HCT116 (cell line): ENCODE measurements around the gene TJP3.

ENCODE experiments used
- CBX3 ChIP-seq: IDR thresholded peaks from 2 replicates; pipeline ENCODE4 v1.6.1; 2012; ENCODE audit warnings: low read depth
- EZH2 ChIP-seq: fragments of 200-600 bp; sonication (generic); IDR thresholded peaks from 2 replicates; pipeline ENCODE4 v1.6.1; 2017; ENCODE audit warnings: antibody characterized with exemption, mixed run types
- EZH2phosphoT487 ChIP-seq: fragments of 200-600 bp; IDR thresholded peaks from 2 replicates; pipeline ENCODE4 v1.6.1; 2018; ENCODE audit warnings: antibody characterized with exemption, borderline replicate concordance
- JUND ChIP-seq: IDR thresholded peaks from 2 replicates; pipeline ENCODE4 v1.6.1; 2012
- POLR2A ChIP-seq: IDR thresholded peaks from 2 replicates; pipeline ENCODE4 v1.7.0; 2011; ENCODE audit warnings: borderline replicate concordance; ENCODE audit not compliant: insufficient read depth, insufficient read length; ENCODE audit errors: extremely low read depth
- POLR2AphosphoS5 ChIP-seq: IDR thresholded peaks from 2 replicates; pipeline ENCODE4 v1.6.1; 2011; ENCODE audit warnings: mild to moderate bottlenecking, low read depth, low read length, moderate library complexity
- RAD21 ChIP-seq: IDR thresholded peaks from 2 replicates; pipeline ENCODE4 v1.6.1; 2012; ENCODE audit warnings: low read depth, mild to moderate bottlenecking
- SRF ChIP-seq: IDR thresholded peaks from 2 replicates; pipeline ENCODE4 v1.6.1; 2012; ENCODE audit warnings: low read depth
- TCF7L2 ChIP-seq: IDR thresholded peaks from 2 replicates; pipeline ENCODE4 v1.7.0; 2011; ENCODE audit warnings: borderline replicate concordance, inconsistent platforms; ENCODE audit not compliant: insufficient read depth, insufficient read length; ENCODE audit errors: extremely low read depth
- TF ChIP-seq, protein P1 (sequence below), 3 experiments: fragments of 200-600 bp in 1 of 3; sonication (generic) in 1 of 3; IDR thresholded peaks in 2 of 3; conservative IDR thresholded peaks in 1 of 3; 2 replicates each; pipeline ENCODE4 v1.5.1; 2012 to 2017; ENCODE audit warnings: low read depth in 2 of 3, low read length in 2 of 3, antibody characterized with exemption in 1 of 3, borderline replicate concordance in 1 of 3, control low read depth in 1 of 3, mild to moderate bottlenecking in 1 of 3, mixed read lengths in 1 of 3, mixed run types in 1 of 3, moderate library complexity in 1 of 3; ENCODE audit not compliant: insufficient read depth in 1 of 3
- TF ChIP-seq, protein P2 (sequence below): IDR thresholded peaks from 2 replicates; pipeline ENCODE4 v1.6.1; 2012; ENCODE audit warnings: low read depth

DNA sequence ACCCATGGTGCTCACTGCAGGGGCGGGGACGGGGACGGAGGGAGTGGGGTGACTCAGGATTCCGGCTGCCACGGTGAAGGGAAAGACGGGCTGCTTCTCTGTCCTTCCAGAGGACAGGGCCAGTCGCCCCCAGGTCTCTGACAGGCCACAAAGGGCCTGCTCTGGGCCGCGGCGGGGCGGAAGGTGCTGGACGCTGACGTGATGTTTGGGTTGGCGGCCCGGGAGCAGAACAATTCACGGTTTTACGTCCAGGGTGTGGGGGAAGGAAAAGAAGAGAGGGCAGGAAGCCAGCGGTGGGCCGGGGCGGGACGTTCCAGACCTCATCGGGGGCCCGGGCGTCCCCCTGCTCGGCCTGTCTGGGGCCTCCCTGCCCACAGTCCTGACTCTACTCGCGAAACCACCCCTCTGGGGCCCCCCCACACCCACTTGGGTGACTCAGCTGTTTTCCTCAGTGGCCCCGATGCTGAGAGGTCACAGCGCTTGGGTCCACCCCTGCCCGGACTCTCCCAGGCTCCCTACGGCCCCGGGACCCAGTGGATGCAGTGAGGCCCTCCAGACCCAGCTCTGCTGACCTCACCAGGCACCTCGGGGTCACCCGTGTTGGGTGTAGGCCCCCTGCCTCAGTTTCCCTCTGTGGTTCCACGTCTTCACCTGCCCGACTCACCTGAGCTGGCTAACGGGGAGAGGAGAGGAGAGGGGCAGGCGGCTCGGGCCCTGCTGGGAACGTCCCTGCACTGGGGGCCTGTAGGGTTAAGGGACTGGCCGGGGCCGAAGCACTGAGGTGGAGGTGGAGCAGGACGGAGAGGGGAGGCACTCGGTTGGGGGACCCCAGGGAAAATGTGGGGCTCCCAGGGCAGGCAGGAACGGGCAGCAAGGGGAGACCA, 37.1 kb upstream of the TJP3 start:
- TF ChIP-seq SRF (no peak), JUND (no peak), RAD21 (no peak), CBX3 (no peak), EZH2 (no peak), POLR2AphosphoS5 (no peak), EZH2phosphoT487 (no peak), POLR2A (no peak), TCF7L2 (no peak)
- TF ChIP-seq, protein P1, sequence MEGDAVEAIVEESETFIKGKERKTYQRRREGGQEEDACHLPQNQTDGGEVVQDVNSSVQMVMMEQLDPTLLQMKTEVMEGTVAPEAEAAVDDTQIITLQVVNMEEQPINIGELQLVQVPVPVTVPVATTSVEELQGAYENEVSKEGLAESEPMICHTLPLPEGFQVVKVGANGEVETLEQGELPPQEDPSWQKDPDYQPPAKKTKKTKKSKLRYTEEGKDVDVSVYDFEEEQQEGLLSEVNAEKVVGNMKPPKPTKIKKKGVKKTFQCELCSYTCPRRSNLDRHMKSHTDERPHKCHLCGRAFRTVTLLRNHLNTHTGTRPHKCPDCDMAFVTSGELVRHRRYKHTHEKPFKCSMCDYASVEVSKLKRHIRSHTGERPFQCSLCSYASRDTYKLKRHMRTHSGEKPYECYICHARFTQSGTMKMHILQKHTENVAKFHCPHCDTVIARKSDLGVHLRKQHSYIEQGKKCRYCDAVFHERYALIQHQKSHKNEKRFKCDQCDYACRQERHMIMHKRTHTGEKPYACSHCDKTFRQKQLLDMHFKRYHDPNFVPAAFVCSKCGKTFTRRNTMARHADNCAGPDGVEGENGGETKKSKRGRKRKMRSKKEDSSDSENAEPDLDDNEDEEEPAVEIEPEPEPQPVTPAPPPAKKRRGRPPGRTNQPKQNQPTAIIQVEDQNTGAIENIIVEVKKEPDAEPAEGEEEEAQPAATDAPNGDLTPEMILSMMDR (IDR thresholded peaks at IDR 0.05 in 2 of 3, conservative IDR thresholded peaks at IDR 0.05 in 1 of 3; ENCODE audit: borderline replicate concordance in 1 of 3, insufficient read depth in 1 of 3, low read depth in 2 of 3, low read length in 2 of 3), result no peak
- TF ChIP-seq, protein P2, sequence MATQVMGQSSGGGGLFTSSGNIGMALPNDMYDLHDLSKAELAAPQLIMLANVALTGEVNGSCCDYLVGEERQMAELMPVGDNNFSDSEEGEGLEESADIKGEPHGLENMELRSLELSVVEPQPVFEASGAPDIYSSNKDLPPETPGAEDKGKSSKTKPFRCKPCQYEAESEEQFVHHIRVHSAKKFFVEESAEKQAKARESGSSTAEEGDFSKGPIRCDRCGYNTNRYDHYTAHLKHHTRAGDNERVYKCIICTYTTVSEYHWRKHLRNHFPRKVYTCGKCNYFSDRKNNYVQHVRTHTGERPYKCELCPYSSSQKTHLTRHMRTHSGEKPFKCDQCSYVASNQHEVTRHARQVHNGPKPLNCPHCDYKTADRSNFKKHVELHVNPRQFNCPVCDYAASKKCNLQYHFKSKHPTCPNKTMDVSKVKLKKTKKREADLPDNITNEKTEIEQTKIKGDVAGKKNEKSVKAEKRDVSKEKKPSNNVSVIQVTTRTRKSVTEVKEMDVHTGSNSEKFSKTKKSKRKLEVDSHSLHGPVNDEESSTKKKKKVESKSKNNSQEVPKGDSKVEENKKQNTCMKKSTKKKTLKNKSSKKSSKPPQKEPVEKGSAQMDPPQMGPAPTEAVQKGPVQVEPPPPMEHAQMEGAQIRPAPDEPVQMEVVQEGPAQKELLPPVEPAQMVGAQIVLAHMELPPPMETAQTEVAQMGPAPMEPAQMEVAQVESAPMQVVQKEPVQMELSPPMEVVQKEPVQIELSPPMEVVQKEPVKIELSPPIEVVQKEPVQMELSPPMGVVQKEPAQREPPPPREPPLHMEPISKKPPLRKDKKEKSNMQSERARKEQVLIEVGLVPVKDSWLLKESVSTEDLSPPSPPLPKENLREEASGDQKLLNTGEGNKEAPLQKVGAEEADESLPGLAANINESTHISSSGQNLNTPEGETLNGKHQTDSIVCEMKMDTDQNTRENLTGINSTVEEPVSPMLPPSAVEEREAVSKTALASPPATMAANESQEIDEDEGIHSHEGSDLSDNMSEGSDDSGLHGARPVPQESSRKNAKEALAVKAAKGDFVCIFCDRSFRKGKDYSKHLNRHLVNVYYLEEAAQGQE, result no peak
